LNCAP (cell line): ENCODE data around the gene YAP1.

Experiments
- TF ChIP-seq, protein P1 (sequence below): fragments of 450-650 bp; IDR thresholded peaks from 2 replicates; pipeline ENCODE4 v1.5.1; 2017; ENCODE audit warnings: mild to moderate bottlenecking

The YAP1 gene

DNA sequence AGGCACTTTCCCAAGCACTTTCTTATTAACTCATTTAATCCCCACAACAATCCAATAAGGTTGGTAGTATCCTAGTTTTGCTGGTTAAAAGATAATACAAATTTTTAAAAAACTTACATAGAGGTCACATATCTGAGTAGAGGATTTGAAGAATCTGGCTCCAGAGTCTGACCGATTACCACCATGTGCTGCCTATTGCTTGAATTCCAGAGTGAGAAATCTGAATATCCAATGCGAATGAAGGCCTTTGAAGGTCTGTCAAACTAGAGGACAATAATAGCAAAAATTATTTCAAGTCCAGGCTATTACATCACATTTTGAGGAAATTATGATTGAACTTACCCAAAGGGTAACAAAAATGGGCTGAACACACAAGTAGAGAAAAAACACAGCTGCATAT, 129.2 kb downstream of the YAP1 start:
- TF ChIP-seq, protein P1, sequence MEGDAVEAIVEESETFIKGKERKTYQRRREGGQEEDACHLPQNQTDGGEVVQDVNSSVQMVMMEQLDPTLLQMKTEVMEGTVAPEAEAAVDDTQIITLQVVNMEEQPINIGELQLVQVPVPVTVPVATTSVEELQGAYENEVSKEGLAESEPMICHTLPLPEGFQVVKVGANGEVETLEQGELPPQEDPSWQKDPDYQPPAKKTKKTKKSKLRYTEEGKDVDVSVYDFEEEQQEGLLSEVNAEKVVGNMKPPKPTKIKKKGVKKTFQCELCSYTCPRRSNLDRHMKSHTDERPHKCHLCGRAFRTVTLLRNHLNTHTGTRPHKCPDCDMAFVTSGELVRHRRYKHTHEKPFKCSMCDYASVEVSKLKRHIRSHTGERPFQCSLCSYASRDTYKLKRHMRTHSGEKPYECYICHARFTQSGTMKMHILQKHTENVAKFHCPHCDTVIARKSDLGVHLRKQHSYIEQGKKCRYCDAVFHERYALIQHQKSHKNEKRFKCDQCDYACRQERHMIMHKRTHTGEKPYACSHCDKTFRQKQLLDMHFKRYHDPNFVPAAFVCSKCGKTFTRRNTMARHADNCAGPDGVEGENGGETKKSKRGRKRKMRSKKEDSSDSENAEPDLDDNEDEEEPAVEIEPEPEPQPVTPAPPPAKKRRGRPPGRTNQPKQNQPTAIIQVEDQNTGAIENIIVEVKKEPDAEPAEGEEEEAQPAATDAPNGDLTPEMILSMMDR, result no peak

DNA sequence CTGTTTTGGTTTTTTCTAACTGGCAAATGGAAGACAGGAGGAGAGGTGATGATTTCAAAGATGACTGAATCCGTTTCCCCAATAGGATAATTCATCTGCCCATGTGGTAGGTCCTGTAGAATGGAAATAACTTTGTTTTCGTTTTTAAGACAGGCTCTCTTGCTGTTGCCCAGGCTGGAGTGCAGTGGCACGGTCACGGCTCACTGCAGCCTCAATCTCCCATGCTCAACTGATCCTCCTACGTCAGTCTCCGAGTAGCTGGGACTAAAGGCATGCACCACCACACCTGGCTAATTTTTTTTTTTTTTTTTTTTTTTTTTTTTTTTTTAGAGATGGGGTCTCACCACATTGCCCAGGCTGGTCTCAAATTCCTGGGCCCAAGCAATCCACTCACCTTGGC, 129.7 kb downstream of the YAP1 start:
- TF ChIP-seq, protein P1, result no peak

DNA sequence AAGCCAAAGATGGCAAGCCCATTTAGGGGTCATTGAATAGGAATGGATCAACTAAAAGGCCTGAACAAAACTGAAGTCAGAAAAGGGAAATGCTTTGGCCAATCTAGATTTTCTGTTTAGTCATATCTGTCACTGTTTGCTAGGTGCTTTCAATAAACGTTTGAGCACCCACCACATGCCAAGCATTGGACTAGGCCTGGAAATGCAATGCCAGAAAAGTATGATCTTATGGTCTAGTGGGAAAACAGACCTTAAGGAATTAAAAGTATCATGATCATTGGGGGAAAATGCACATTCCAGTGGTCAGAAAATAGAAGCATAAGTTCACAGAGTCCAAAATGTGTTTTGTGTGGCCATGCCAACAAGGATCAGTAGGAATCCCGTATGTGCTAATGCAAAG, 130.3 kb downstream of the YAP1 start:
- TF ChIP-seq, protein P1, result no peak

DNA sequence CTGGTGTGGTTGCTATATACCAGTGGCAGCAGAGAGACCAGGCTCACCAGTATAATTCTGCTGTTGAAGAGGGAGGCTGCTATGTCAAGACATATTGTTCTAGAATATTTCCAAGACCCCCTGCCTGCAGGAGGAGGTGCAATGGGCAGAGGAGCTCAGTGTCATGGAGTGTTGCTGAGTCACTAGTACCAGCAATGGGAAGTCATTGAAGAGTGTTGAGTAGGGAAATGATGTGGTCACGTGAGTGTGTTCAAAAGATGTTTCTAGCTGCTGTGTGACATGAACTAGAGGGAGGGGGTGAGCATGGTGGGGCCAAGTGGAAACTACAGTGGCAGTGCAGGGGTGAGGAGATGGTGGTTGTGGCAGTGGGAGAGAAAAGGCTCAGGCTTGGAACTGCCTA, 130.8 kb downstream of the YAP1 start:
- TF ChIP-seq, protein P1, result no peak

DNA sequence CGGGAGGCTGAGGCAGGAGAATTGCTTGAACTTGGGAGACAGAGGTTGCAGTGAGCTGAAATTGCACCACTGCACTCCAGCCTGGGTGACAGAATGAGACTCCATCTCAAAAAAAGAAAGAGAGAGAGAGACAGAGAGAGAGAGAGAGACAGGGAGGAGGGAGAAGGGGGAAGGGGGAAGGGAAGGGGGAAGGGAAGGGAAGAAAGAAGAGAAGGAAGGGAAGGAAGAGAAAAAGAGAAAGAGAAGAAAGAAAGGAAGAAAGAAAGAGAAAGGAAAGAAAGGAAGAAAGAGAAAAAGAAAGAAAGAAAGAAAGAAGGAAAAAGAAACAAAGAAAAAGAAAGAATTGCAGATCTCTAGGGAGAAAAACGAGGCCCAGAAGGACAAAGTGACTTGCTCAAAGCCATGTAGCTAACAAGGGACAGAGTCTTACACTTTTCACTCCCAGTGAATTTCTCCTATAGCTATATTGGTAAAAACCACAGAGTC, 133.2 kb downstream of the YAP1 start:
- TF ChIP-seq, protein P1, result no peak

DNA sequence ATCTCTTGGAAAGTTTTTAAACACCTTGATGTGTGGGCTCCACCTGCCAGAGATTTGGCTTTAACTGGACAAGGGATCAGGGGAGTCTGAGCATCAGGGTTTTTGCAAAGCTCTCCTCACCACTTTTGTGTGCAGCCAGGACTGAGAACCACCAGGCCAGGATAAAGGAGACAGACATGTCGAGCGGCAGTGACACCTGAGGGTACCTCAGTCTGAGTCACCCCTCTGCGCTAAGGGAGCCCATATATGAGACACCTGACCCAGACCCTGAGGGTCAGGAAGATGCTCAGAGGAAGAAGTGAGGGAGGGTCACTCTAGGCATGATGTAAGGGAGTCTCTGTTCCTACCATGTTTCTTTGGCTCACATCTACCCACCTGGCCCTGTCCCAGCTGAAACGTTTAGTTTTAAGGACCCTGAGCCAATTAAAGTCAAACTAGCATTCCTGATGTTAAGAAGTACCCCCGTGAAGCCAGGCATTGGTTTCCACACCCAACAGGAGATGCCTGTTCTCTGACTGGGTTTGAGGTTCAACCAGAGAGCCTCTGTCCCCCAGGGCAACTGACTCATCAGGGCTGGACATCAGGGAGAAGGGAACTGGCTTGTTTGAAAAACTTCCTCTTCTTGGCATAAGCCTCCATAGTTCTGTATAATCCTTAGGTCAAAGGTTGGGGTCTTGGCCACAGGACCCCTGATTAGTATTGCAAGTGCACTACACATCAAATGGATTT, 134.6 kb downstream of the YAP1 start:
- TF ChIP-seq, protein P1, result no peak

DNA sequence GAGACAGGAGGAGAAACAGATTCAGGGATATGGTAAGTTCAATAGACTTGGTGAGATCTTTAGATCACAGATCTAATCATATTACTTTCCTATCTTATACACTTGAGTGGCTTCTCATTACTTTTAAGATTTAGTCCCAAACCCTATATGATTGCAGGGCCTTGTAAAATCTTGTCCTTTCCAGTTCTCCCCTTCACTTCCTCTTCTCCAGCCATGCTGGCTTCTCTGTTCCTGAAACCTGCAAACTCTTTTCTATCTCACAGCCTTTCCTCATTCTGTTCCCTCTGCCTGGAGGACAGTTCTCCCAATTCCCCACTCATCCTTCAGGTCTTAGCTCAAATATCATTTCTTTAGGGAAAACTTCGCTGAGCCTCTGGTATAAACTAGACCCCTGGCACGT, 141.2 kb downstream of the YAP1 start:
- TF ChIP-seq, protein P1, result no peak
